HG03575 (cell line): ENCODE results near the gene MRGPRX2.

Source experiments
- ATAC-seq: cut with Tn5 transposase; IDR thresholded peaks from one replicate; pipeline ENCODE4 v1.9.1; 2021; ENCODE audit not compliant: unreplicated experiment, insufficient number of reproducible peaks, low FRiP score; ENCODE audit errors: extremely low read depth

Gene MRGPRX2

GRCh38 chr11:19077965-19078364 lies 17.4 kb upstream of the MRGPRX2 start:
- no peak for ATAC-seq

- ATAC-seq = no peak
These were observed 16.4 kb upstream of the MRGPRX2 start for GRCh38 chr11:19076744-19077589.

- no peak for ATAC-seq
These were observed 15.1 kb upstream of the MRGPRX2 start for GRCh38 chr11:19075636-19076035.

- no peak for ATAC-seq
These were observed 13.2 kb upstream of the MRGPRX2 start for GRCh38 chr11:19073454-19074415.

GRCh38 chr11:19072464-19072863 lies 11.9 kb upstream of the MRGPRX2 start:
- no peak for ATAC-seq

- ATAC-seq = peak; percentile 81
These were observed 10.7 kb upstream of the MRGPRX2 start for GRCh38 chr11:19071255-19071654.

- ATAC-seq = no peak
These were observed 684 bp downstream of the MRGPRX2 start for GRCh38 chr11:19059833-19060232.

- no peak for ATAC-seq
These were observed 4.6 kb downstream of the MRGPRX2 start for GRCh38 chr11:19055905-19056304.

GRCh38 chr11:19055016-19055415 lies 5.5 kb downstream of the MRGPRX2 start:
- ATAC-seq = no peak

- no peak for ATAC-seq
These were observed 6.6 kb downstream of the MRGPRX2 start for GRCh38 chr11:19053909-19054308.

GRCh38 chr11:19050281-19050680 lies 10.2 kb downstream of the MRGPRX2 start:
- ATAC-seq = no peak

- ATAC-seq = no peak
These were observed 11.2 kb downstream of the MRGPRX2 start for GRCh38 chr11:19049351-19049750.

- no peak for ATAC-seq
These were observed 20.5 kb downstream of the MRGPRX2 start for GRCh38 chr11:19040051-19040450.

GRCh38 chr11:19039409-19039808 lies 21.1 kb downstream of the MRGPRX2 start:
- ATAC-seq = no peak

- no peak for ATAC-seq
These were observed 27.5 kb downstream of the MRGPRX2 start for GRCh38 chr11:19032990-19033389.

GRCh38 chr11:19027829-19028595 lies 32.5 kb downstream of the MRGPRX2 start:
- no peak for ATAC-seq

GRCh38 chr11:19026862-19027261 lies 33.7 kb downstream of the MRGPRX2 start:
- no peak for ATAC-seq

- no peak for ATAC-seq
These were observed 34.8 kb downstream of the MRGPRX2 start for GRCh38 chr11:19025481-19026406.
